IPS-NIHi7 (cell line): ENCODE data around the gene PPFIA4.

Experiments
- DNase-seq: peaks from one replicate; pipeline ENCODE4 v3.0.0; 2012; ENCODE audit warnings: mixed read lengths; ENCODE audit errors: extremely low spot score

The PPFIA4 gene

GRCh38 chr1:203082571-203083462, 56.5 kb downstream of the PPFIA4 start:
- DNase-seq, result no peak

- DNase-seq, result no peak
These were observed 57.2 kb downstream of the PPFIA4 start for GRCh38 chr1:203083463-203083921.

- DNase-seq, result peak; percentile 84
These were observed 58.6 kb downstream of the PPFIA4 start for GRCh38 chr1:203084588-203085527.

GRCh38 chr1:203085528-203086406, 59.5 kb downstream of the PPFIA4 start, which contains the start of gene MYOG:
Gene MYOG, minus strand, starts transcription at chr1:203086012. Its CDS starts 51 bp downstream, at chr1:203085961.
- no peak for DNase-seq

GRCh38 chr1:203086992-203087763, 60.9 kb downstream of the PPFIA4 start:
- DNase-seq, result no peak

- peak; percentile 2 for DNase-seq
These were observed 62.1 kb downstream of the PPFIA4 start for GRCh38 chr1:203088441-203088840.

GRCh38 chr1:203089001-203089650, 62.8 kb downstream of the PPFIA4 start:
- peak; percentile 9 for DNase-seq

GRCh38 chr1:203089651-203090045, 63.4 kb downstream of the PPFIA4 start:
- DNase-seq, result peak; percentile 30

- DNase-seq, result no peak
These were observed 64.3 kb downstream of the PPFIA4 start for GRCh38 chr1:203090421-203091198.

GRCh38 chr1:203091199-203091477, 64.8 kb downstream of the PPFIA4 start:
- peak; percentile 19 for DNase-seq

GRCh38 chr1:203091761-203092330, 65.6 kb downstream of the PPFIA4 start:
- DNase-seq, result peak; percentile 8

GRCh38 chr1:203093754-203094410, 67.6 kb downstream of the PPFIA4 start:
- DNase-seq, result peak; percentile 0

- DNase-seq, result peak; percentile 1
These were observed 68.9 kb downstream of the PPFIA4 start for GRCh38 chr1:203095061-203095690.

- DNase-seq, result peak; percentile 6
These were observed 70.3 kb downstream of the PPFIA4 start for GRCh38 chr1:203096566-203096965.

- DNase-seq, result peak; percentile 3
These were observed 70.7 kb downstream of the PPFIA4 start for GRCh38 chr1:203097001-203097400.

GRCh38 chr1:203098445-203098844, 72.2 kb downstream of the PPFIA4 start:
- DNase-seq, result peak; percentile 4

- peak; percentile 2 for DNase-seq
These were observed 72.7 kb downstream of the PPFIA4 start for GRCh38 chr1:203098914-203099520.
